ENCODE measurements around the gene TCF4.

TCF4 gene

GRCh38 chr18:55440988-55441387 is 147.0 kb downstream of the TCF4 start:
- no peak for DNase-seq (ENCODE audit: low read depth in 2 of 2)

- DNase-seq (ENCODE audit: low read depth in 2 of 2): no peak
Observed at GRCh38 chr18:55439056-55439455, 148.9 kb downstream of the TCF4 start.

- DNase-seq (ENCODE audit: low read depth in 2 of 2): no peak
Observed at GRCh38 chr18:55435592-55435991, 152.4 kb downstream of the TCF4 start.

GRCh38 chr18:55433648-55434047 is 154.3 kb downstream of the TCF4 start:
- no peak for DNase-seq (ENCODE audit: low read depth in 2 of 2)

- DNase-seq (ENCODE audit: low read depth in 2 of 2): no peak
Observed at GRCh38 chr18:55433140-55433539, 154.9 kb downstream of the TCF4 start.

- DNase-seq (ENCODE audit: low read depth in 2 of 2): no peak
Observed at GRCh38 chr18:55432307-55433040, 155.5 kb downstream of the TCF4 start.

GRCh38 chr18:55430026-55430425 is 158.0 kb downstream of the TCF4 start:
- DNase-seq (ENCODE audit: low read depth in 2 of 2): no peak

- DNase-seq (ENCODE audit: low read depth in 2 of 2): no peak
Observed at GRCh38 chr18:55427951-55428350, 160.0 kb downstream of the TCF4 start.

- DNase-seq (ENCODE audit: low read depth in 2 of 2): no peak
Observed at GRCh38 chr18:55425698-55426097, 162.3 kb downstream of the TCF4 start.

GRCh38 chr18:55422456-55423180 is 165.4 kb downstream of the TCF4 start:
- no peak for DNase-seq (ENCODE audit: low read depth in 2 of 2)

- no peak for DNase-seq (ENCODE audit: low read depth in 2 of 2)
Observed at GRCh38 chr18:55421615-55422419, 166.2 kb downstream of the TCF4 start.

GRCh38 chr18:55421308-55421614 is 166.7 kb downstream of the TCF4 start:
- DNase-seq (ENCODE audit: low read depth in 2 of 2): no peak

- DNase-seq (ENCODE audit: low read depth in 2 of 2): no peak
Observed at GRCh38 chr18:55420665-55421307, 167.2 kb downstream of the TCF4 start.

- no peak for DNase-seq (ENCODE audit: low read depth in 2 of 2)
Observed at GRCh38 chr18:55419947-55420664, 167.9 kb downstream of the TCF4 start.

GRCh38 chr18:55419132-55419946 is 168.7 kb downstream of the TCF4 start:
- DNase-seq (ENCODE audit: low read depth in 2 of 2): no peak

GRCh38 chr18:55418439-55418838 is 169.6 kb downstream of the TCF4 start:
- DNase-seq (ENCODE audit: low read depth in 2 of 2): no peak

- no peak for DNase-seq (ENCODE audit: low read depth in 2 of 2)
Observed at GRCh38 chr18:55416791-55417190, 171.2 kb downstream of the TCF4 start.

- DNase-seq (ENCODE audit: low read depth in 2 of 2): peak; percentile 61 to 75
Observed at GRCh38 chr18:55415258-55415871, 172.6 kb downstream of the TCF4 start.

GRCh38 chr18:55414475-55414874 is 173.5 kb downstream of the TCF4 start:
- no peak for DNase-seq (ENCODE audit: low read depth in 2 of 2)

GRCh38 chr18:55413474-55413873 is 174.5 kb downstream of the TCF4 start:
- DNase-seq (ENCODE audit: low read depth in 2 of 2): no peak

Measured in stimulated activated CD4-positive, alpha-beta T cell treated with anti-CD3 and anti-CD28 coated beads, Interleukin-4, amount 100 ng/mL, for 48 hours (primary cell).